Spinal cord (tissue), 10 donors: ENCODE results near the gene SHISA2. TPM values are rescaled to one million over a fixed set of nuclear protein-coding genes. Genes with fewer than 3 reads are reported as not detected.

Source experiments
- DNase-seq, 6 donors: peaks; one replicate each; pipeline versions ENCODE4 v3.0.0 to v3.0.0-alpha.2; 2013 to 2015; ENCODE audit warnings: low spot score in 6 of 6, low read depth in 4 of 6
- H3K27ac ChIP-seq: one replicate; pipeline ENCODE4 v1.5.1; 2013; ENCODE audit warnings: low read depth, low read length, control low read depth
- H3K27me3 ChIP-seq: one replicate; pipeline ENCODE4 v1.6.1; 2013; ENCODE audit warnings: low read length; ENCODE audit not compliant: control insufficient read depth, insufficient read depth
- H3K36me3 ChIP-seq: one replicate; pipeline ENCODE4 v1.6.1; 2013; ENCODE audit warnings: low read length; ENCODE audit not compliant: control insufficient read depth, insufficient read depth
- H3K4me1 ChIP-seq: one replicate; pipeline ENCODE4 v1.6.1; 2013; ENCODE audit warnings: low read length; ENCODE audit not compliant: control insufficient read depth, insufficient read depth
- H3K4me3 ChIP-seq: one replicate; pipeline ENCODE4 v1.5.1; 2013; ENCODE audit warnings: low read depth, low read length, control low read depth
- H3K9me3 ChIP-seq: one replicate; pipeline ENCODE4 v1.6.1; 2013; ENCODE audit warnings: low read length; ENCODE audit not compliant: control insufficient read depth, insufficient read depth
- WGBS: methylation state at CpG from one replicate; pipeline ENCODE4 v1.1.5; 2013; ENCODE audit warnings: missing lambda C conversion rate; ENCODE audit not compliant: insufficient coverage; 5-methylcytosine and 5-hydroxymethylcytosine counted together
- polyA plus RNA-seq, 2 donors: library from polyadenylated mRNA; unstranded; fragments of 120-200 nt; gene quantifications; one replicate each; pipeline ENCODE4 v1.2.1, GENCODE V29; 2013; ENCODE audit not compliant: insufficient read length in 2 of 2
- total RNA-seq, 2 donors: library from RNA; depleted of rRNA in 1 of 2; stranded (reverse); fragments of 120-200 nt in 1 of 2; fragments of >200 nt in 1 of 2; gene quantifications; one replicate each; pipeline versions ENCODE4 v1.2.3 to v1.2.4, GENCODE V29; 2013 to 2014
- donor health status: healthy.

Gene SHISA2
- total and polyA plus RNA-seq, 4 donors = 3.5 to 20.8 (median 6.4) TPM

DNA sequence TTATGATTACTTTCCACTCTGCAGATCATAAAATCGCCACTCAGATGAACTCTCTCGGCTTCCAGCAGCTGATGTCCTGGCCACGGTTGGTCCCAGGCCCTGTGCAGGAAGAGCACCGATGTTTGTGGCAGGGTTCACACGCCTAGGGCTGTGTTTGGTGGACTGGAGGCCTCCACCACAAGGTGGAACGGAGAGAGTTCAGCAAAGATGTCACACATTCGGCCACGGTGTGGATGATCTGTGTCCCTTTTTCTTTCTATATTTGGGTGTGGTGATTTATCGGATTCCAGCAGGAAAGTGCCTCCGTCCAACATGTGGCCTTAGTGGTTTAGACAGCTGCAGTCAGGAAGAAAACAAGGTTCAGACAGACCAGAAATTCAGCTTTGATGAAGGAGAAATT is 521 bp upstream of the SHISA2 start:
- H3K27me3 ChIP-seq = peaks cover 57% of the 10 kb centered on the region
- no peaks in the 10 kb centered on the region for H3K36me3 ChIP-seq
- H3K9me3 ChIP-seq = no peaks in the 10 kb centered on the region
- no peak for DNase-seq
- H3K27ac ChIP-seq = no peak overlapping the region
- H3K4me1 ChIP-seq = peaks cover 24% of the 10 kb centered on the region
- H3K4me3 ChIP-seq = peak overlapping the region; percentile 29
- WGBS = 63% methylated on average over 7 of the region's 10 CpGs

DNA sequence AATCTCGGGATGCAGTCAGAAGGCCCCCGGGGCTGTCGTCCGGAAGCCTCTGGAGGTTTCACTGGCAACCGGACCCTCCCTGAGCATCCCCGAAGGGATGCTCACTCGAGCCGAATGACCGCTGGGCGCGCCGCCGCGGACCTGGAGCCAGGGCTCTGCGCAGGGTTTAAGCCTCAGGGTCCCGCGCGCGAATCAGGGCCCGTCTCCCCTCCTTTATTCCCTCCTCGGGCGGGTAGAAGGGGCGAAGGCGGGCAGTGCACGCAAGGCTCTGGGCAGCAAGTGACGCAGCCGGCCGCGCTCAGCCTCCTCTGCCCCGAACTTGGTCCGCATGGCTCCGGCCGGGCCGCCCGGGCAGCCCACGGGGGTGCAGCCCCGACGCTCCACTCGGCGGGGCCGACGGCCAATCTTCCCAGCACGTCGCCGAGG is 572 bp downstream of the SHISA2 start:
- Histone ChIP-seq H3K36me3 (peaks cover 4% of the 10 kb centered on the region), H3K27ac (no peak overlapping the region), H3K9me3 (no peaks in the 10 kb centered on the region), H3K27me3 (peaks cover 57% of the 10 kb centered on the region), H3K4me1 (peaks cover 24% of the 10 kb centered on the region), H3K4me3 (peak overlapping the region; percentile 36)
- DNase-seq = peak in 1 of 6 donors; percentile 38
- WGBS = under 1% methylated on average over 45 of the region's 45 CpGs

DNA sequence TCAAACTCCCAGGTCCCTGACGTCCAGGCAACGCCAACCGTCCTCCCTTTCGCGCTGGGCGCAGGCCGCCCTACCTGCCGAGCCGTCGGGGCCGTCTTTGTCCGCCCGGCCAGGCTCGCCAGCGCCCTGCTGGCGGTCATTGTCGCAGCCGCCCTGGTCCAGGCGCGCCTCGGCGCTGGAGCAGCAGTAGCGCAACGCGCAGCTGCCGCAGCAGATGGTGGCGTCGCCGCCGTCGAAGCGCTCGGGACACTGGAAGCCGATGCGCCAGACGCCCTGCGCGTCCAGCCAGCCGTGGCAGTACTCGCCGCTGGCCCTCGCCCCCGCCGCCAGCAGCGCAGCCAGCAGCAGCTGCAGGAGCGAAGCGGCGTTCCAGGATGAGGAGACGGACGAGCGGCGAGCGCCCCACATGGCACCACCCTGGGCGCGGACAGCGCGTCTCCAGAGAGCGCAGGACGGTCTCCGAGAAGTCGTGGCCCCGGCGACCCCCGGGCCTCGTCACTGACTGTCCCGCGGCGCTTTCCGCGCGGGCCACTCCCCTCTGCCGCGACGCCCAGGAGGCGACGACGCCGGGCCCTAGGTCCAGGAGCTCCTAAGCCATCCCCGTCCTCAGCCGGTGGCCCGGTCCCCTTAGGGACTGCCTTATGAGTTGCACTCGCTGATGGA is 1.1 kb downstream of the SHISA2 start:
- no peaks in the 10 kb centered on the region for H3K9me3 ChIP-seq
- peaks cover 57% of the 10 kb centered on the region for H3K27me3 ChIP-seq
- H3K4me1 ChIP-seq = peaks cover 24% of the 10 kb centered on the region
- peak in 2 of 6 donors; percentile 67 to 73 for DNase-seq
- H3K4me3 ChIP-seq = peak overlapping the region; percentile 38
- H3K27ac ChIP-seq = no peak overlapping the region
- peaks cover 4% of the 10 kb centered on the region for H3K36me3 ChIP-seq
- WGBS = under 1% methylated on average over 82 of the region's 82 CpGs

DNA sequence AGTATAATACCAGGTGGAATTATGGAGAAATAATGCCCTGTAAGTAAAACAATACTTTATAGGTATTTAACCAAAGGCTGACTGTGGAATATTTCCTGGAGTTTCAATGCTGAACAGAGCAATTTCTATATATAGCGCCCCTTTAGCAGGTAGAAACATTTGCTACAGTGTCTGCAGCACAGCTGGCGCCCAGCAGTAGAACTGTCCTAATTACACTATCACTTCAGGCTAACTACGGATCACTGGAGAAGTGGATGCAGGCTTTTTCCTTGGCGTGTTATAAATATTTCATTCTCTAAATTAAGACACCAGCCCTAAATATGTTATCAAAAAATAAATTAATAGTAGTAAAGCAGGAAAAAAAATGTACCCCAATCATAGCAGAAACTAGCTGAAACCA is 3.1 kb downstream of the SHISA2 start:
- DNase-seq = peak in 1 of 6 donors; percentile 88
- H3K27me3 ChIP-seq = peaks cover 53% of the 10 kb centered on the region
- H3K27ac ChIP-seq = peak overlapping the region; percentile 47

DNA sequence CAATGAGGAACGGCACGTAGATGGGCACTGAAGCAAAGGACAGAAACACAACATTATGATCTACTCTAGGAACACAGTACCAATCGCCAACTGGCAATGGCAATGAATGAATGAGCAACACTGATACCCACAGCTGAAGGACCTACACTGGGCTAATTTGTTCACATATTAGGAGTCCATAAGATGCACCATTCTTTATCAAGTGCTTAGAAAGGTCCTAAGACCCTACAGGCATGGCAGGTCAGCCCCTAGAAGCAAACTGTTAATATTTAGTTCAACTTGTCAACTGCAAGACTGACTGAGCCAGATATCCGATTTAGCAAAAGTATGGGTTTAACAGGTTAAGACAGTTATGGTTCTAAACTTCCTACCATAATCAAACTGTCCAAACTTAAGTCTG is 4.8 kb downstream of the SHISA2 start:
- Histone ChIP-seq H3K36me3 (peaks cover 4% of the 10 kb centered on the region), H3K9me3 (no peaks in the 10 kb centered on the region), H3K4me3 (no peak overlapping the region), H3K4me1 (peaks cover 20% of the 10 kb centered on the region), H3K27ac (no peak overlapping the region), H3K27me3 (peaks cover 40% of the 10 kb centered on the region)
- 86% methylated on average over 3 of the region's 4 CpGs for WGBS
- DNase-seq = no peak

More for the DNA sequence above, 3.1 kb downstream of the SHISA2 start:
- H3K36me3 ChIP-seq = peaks cover 4% of the 10 kb centered on the region
- no peaks in the 10 kb centered on the region for H3K9me3 ChIP-seq
- peak overlapping the region; percentile 38 for H3K4me3 ChIP-seq
- 50% methylated on average over 1 of the region's 4 CpGs for WGBS
- H3K4me1 ChIP-seq = peaks cover 24% of the 10 kb centered on the region

DNA sequence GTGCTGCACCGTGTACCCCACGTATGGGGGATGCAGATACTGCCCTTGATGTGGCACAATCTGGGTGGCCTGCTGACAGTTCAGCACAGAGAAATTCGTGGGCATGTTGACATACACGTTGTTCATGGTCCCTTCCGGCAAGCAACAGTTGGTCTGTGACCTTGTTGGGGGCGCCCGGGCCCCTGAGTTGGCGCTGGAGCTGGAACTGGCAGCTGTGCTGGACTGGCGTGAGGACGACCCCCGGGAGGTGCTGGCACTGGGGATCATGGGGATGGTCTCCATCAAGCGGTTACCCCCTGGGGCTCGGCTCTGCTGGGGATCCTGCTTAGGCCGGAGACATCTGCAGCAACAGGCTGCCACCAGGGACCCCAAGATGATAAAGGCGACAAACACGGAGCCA is 5.2 kb downstream of the SHISA2 start:
- H3K4me3 ChIP-seq = no peak overlapping the region
- H3K36me3 ChIP-seq = peaks cover 4% of the 10 kb centered on the region
- H3K4me1 ChIP-seq = peaks cover 18% of the 10 kb centered on the region
- no peak overlapping the region for H3K27ac ChIP-seq
- no peak for DNase-seq
- H3K9me3 ChIP-seq = no peaks in the 10 kb centered on the region
- 94% methylated on average over 16 of the region's 16 CpGs for WGBS
- H3K27me3 ChIP-seq = peaks cover 38% of the 10 kb centered on the region

DNA sequence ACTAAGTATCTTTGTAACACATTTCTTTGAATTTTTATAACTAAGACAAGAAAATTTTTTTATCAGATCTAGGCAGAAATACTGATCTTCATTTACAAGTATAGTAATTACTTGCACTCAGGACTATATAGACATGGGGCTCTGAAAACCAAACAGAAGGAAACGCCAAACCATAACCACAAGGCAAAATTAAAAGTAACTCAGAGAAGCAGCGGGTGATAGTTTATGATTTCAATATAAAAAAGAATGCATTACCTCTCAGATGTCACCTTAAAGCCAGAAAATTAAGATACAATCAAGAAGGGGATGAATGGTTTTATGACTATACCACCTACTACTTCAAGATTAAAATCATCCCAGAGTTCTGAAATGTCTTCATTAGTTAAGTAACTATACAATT is 6.7 kb downstream of the SHISA2 start:
- H3K27ac ChIP-seq = no peak overlapping the region
- peaks cover 28% of the 10 kb centered on the region for H3K27me3 ChIP-seq
- no CpG with 5 or more reads among the region's 2 CpGs for WGBS
- no peaks in the 10 kb centered on the region for H3K9me3 ChIP-seq
- peaks cover 4% of the 10 kb centered on the region for H3K36me3 ChIP-seq
- no peak overlapping the region for H3K4me3 ChIP-seq
- DNase-seq = peak in 1 of 6 donors; percentile 51
- peaks cover 8% of the 10 kb centered on the region for H3K4me1 ChIP-seq

DNA sequence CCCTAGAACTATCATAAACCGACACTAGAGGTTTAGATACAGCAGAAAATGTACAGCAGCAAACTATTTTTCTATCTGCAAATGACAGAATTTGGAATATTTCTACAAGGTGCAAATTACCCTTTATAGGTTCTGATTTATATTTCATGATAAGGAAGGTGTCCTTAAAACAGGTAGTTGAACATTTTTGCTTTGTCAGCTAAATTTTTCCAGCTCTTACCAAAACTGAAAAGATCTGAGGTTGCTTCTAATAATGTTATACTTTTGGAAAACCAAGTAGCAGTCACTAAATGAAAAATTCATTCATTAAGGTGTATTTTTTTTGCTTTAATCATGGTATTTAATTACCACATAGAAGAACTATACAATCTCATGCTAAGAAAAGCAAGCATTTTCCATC is 9.0 kb downstream of the SHISA2 start:
- no CpG with 5 or more reads among the region's 1 CpG for WGBS
- H3K4me1 ChIP-seq = no peaks in the 10 kb centered on the region
- H3K36me3 ChIP-seq = peaks cover 4% of the 10 kb centered on the region
- H3K4me3 ChIP-seq = no peak overlapping the region
- no peak overlapping the region for H3K27ac ChIP-seq
- DNase-seq = no peak
- H3K27me3 ChIP-seq = peaks cover 4% of the 10 kb centered on the region
- H3K9me3 ChIP-seq = no peaks in the 10 kb centered on the region

DNA sequence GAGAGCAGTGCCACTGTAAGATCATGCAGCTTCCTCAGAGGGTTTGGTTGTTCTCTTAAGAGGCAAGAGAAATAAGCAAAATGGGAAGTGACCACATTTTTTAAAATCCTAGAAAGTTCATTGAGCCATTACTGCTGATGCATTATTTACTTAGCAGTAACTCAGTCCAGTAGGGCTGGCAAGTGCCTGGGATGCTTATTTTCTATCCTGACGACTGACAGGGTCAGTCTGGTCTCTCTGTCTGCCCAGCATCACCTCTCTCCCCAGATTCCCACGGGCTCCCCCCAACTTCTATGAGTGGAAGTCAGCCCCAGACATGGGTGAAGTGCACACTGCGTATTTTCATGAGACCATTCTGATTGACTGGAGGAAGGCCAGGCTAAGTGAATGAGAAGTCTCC is 10.4 kb downstream of the SHISA2 start:
- Histone ChIP-seq H3K27me3 (no peaks in the 10 kb centered on the region), H3K9me3 (no peaks in the 10 kb centered on the region), H3K4me3 (no peak overlapping the region), H3K36me3 (peaks cover under 1% of the 10 kb centered on the region), H3K27ac (no peak overlapping the region), H3K4me1 (no peaks in the 10 kb centered on the region)
- DNase-seq = no peak
- 88% methylated on average over 1 of the region's 3 CpGs for WGBS

DNA sequence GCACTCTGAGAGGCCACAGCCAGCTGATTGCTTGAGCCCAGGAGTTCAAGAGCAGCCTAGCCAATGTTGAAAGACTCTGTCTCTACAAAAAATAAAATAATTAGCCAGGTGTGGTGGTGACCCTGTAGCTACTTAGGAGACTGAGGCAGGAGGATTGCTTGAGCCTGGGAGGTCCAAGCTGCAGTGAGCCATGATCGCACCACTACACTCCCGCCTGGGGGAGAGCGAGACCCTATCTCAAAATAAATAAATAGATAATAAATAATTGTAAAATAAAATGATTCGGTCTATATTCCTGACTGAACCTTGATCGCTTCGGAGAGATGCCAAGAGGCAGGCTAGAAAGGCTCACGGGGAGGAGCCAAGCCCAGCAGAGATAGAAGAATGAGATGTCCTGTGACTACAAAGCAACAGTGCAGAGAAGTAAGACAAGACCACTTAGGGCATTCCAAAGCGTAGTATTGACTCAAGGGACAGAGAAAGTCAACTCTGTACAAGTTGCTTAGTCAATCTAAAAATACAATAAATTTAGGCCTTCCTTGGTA is 12.8 kb downstream of the SHISA2 start:
- Histone ChIP-seq H3K4me3 (no peak overlapping the region), H3K27ac (no peak overlapping the region), H3K36me3 (no peaks in the 10 kb centered on the region), H3K4me1 (no peaks in the 10 kb centered on the region), H3K27me3 (no peaks in the 10 kb centered on the region), H3K9me3 (no peaks in the 10 kb centered on the region)
- no peak for DNase-seq
- 95% methylated on average over 3 of the region's 8 CpGs for WGBS
